OCI-LY3 (cell line): ENCODE results near the gene LYZL1.

Source experiments
- H2AFZ ChIP-seq: fragments of 200-600, 300-600 bp; shearing (Covaris generic); 2 replicates; pipeline ENCODE4 v1.6.0; 2014; ENCODE audit warnings: antibody characterized with exemption, low read depth, low read length
- H3K27ac ChIP-seq: fragments of 200-600, 300-600 bp; sonication (generic); 2 replicates; pipeline ENCODE4 v1.5.1; 2014; ENCODE audit warnings: mild to moderate bottlenecking, low read length, moderate library complexity, mixed read lengths
- H3K27me3 ChIP-seq: fragments of 200-600, 300-600 bp; sonication (generic); 2 replicates; pipeline ENCODE4 v1.6.1; 2014; ENCODE audit warnings: low read depth, low read length, mixed read lengths
- H3K36me3 ChIP-seq: fragments of 200-600, 300-600 bp; sonication (generic); replicated peaks from 2 replicates; pipeline ENCODE3; 2014; ENCODE audit warnings: low read depth, low read length, mixed read lengths
- H3K4me1 ChIP-seq: fragments of 300-600, 200-600 bp; sonication (generic); 2 replicates; pipeline ENCODE4 v1.6.1; 2014; ENCODE audit warnings: low read length, mixed read lengths
- H3K4me2 ChIP-seq: fragments of 200-600, 300-600 bp; sonication (generic); 2 replicates; pipeline ENCODE4 v1.6.1; 2014; ENCODE audit warnings: low read length, mixed read lengths
- H3K4me3 ChIP-seq: fragments of 300-600, 200-600 bp; sonication (generic); 2 replicates; pipeline ENCODE4 v1.5.1; 2014; ENCODE audit warnings: antibody characterized with exemption, mild to moderate bottlenecking, low read length, moderate library complexity
- H3K79me2 ChIP-seq: fragments of 300-600, 200-600 bp; shearing (Covaris generic); 2 replicates; pipeline ENCODE4 v1.6.1; 2014; ENCODE audit warnings: mild to moderate bottlenecking, low read length, mixed read lengths
- H3K9ac ChIP-seq: fragments of 300-600, 200-600 bp; shearing (Covaris generic); 2 replicates; pipeline ENCODE4 v1.6.0; 2014; ENCODE audit warnings: mild to moderate bottlenecking, low read length, moderate library complexity
- H3K9me3 ChIP-seq: fragments of 200-600, 300-600 bp; shearing (Covaris generic); 2 replicates; pipeline ENCODE4 v1.6.1; 2014; ENCODE audit warnings: low read length, mixed read lengths; ENCODE audit not compliant: insufficient read depth
- H4K20me1 ChIP-seq: fragments of 200-600, 300-600 bp; sonication (generic); 2 replicates; pipeline ENCODE4 v1.6.1; 2016; ENCODE audit warnings: low read length, mixed read lengths; ENCODE audit not compliant: insufficient read depth
- EZH2phosphoT487 ChIP-seq: fragments of 200-600 bp; shearing (Covaris generic); IDR thresholded peaks from 2 replicates; pipeline ENCODE4 v1.6.1; 2018; ENCODE audit warnings: antibody characterized with exemption, mixed run types, low read depth
- TF ChIP-seq, protein P1 (sequence below): fragments of 200-600, 300-600 bp; sonication (generic); IDR thresholded peaks from 2 replicates; pipeline ENCODE4 v1.5.1; 2014; ENCODE audit warnings: antibody characterized with exemption, low read length, low read depth

The LYZL1 gene

DNA sequence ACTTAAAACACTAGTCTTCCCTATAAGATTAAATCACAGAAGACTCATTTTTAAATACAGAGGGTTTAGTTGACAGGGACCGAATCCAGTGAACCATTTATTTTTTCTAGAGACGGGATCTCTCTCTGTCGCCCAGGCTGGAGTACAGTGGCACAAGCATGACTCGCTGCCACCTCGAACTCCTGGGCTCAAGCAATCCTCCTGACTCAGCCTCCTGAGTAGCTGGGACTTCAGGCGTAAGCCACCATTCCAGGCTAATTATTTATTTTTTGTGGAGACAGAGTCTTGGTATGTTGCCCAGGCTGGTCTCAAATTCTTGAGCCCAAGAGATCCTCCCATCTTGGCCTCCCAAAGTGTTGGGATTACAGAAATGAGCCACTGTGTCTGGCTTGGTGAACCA, 20.9 kb upstream of the LYZL1 start:
- H3K4me2 ChIP-seq = no peak overlapping the region
- H3K27me3 ChIP-seq = no peaks in the 10 kb centered on the region
- H3K4me3 ChIP-seq = no peak overlapping the region
- TF ChIP-seq, protein P1, sequence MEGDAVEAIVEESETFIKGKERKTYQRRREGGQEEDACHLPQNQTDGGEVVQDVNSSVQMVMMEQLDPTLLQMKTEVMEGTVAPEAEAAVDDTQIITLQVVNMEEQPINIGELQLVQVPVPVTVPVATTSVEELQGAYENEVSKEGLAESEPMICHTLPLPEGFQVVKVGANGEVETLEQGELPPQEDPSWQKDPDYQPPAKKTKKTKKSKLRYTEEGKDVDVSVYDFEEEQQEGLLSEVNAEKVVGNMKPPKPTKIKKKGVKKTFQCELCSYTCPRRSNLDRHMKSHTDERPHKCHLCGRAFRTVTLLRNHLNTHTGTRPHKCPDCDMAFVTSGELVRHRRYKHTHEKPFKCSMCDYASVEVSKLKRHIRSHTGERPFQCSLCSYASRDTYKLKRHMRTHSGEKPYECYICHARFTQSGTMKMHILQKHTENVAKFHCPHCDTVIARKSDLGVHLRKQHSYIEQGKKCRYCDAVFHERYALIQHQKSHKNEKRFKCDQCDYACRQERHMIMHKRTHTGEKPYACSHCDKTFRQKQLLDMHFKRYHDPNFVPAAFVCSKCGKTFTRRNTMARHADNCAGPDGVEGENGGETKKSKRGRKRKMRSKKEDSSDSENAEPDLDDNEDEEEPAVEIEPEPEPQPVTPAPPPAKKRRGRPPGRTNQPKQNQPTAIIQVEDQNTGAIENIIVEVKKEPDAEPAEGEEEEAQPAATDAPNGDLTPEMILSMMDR = no peak
- TF ChIP-seq EZH2phosphoT487 = no peak
- no peaks in the 10 kb centered on the region for H4K20me1 ChIP-seq
- H3K4me1 ChIP-seq = no peaks in the 10 kb centered on the region
- H3K36me3 ChIP-seq = no peaks in the 10 kb centered on the region
- H3K79me2 ChIP-seq = no peaks in the 10 kb centered on the region
- no peak overlapping the region for H2AFZ ChIP-seq
- H3K9me3 ChIP-seq = no peaks in the 10 kb centered on the region
- no peak overlapping the region for H3K27ac ChIP-seq
- H3K9ac ChIP-seq = no peak overlapping the region

DNA sequence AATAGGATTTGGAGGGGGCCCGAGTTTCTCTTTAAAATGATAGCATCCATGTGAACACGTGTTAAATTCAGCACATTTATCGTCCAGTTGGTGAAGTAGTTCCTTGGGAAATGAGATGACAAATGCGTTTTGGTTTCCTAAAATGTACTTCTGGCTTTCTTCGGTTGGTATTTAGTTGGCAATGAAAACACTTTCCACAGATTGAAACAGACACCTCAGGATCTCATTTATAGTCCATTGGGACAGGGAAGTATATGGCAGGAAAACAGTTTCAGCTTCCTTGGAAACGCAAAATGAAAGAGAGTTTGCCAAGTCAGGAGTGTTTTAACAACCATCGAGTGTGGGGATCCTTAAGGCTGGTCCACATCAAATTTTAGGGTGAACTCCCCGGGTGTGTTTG, 19.4 kb upstream of the LYZL1 start:
- H3K4me3 ChIP-seq = no peak overlapping the region
- H3K79me2 ChIP-seq = no peaks in the 10 kb centered on the region
- no peak overlapping the region for H3K4me2 ChIP-seq
- H4K20me1 ChIP-seq = no peaks in the 10 kb centered on the region
- no peaks in the 10 kb centered on the region for H3K4me1 ChIP-seq
- no peaks in the 10 kb centered on the region for H3K9me3 ChIP-seq
- no peak overlapping the region for H2AFZ ChIP-seq
- H3K9ac ChIP-seq = no peak overlapping the region
- H3K36me3 ChIP-seq = no peaks in the 10 kb centered on the region
- no peak overlapping the region for H3K27ac ChIP-seq
- H3K27me3 ChIP-seq = no peaks in the 10 kb centered on the region
- TF ChIP-seq, protein P1 = no peak
- no peak for TF ChIP-seq EZH2phosphoT487

DNA sequence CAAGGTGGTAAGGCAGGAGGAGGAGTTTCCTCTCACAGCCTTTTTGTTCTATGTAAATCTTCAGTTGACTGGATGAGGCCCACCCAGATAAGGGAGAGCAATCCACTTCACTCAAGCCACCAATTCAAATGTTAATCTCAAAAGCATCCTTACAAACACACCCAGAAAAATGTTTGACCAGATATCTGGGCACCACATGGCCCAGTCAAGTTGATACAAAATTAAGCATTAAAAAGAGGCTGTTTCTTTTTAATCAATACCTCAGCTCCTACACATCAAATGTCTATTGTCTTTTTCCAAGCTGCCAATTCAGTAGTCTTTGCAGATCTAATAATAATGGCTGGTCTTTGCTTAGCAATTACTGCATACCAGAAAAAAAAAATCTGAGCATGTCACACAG, 18.0 kb upstream of the LYZL1 start:
- no peak overlapping the region for H3K4me2 ChIP-seq
- H3K27me3 ChIP-seq = no peaks in the 10 kb centered on the region
- no peak overlapping the region for H3K27ac ChIP-seq
- H3K36me3 ChIP-seq = no peaks in the 10 kb centered on the region
- H3K79me2 ChIP-seq = no peaks in the 10 kb centered on the region
- no peak for TF ChIP-seq EZH2phosphoT487
- TF ChIP-seq, protein P1 = no peak
- no peak overlapping the region for H2AFZ ChIP-seq
- H3K4me3 ChIP-seq = no peak overlapping the region
- no peaks in the 10 kb centered on the region for H3K9me3 ChIP-seq
- H4K20me1 ChIP-seq = no peaks in the 10 kb centered on the region
- H3K9ac ChIP-seq = no peak overlapping the region
- H3K4me1 ChIP-seq = no peaks in the 10 kb centered on the region

DNA sequence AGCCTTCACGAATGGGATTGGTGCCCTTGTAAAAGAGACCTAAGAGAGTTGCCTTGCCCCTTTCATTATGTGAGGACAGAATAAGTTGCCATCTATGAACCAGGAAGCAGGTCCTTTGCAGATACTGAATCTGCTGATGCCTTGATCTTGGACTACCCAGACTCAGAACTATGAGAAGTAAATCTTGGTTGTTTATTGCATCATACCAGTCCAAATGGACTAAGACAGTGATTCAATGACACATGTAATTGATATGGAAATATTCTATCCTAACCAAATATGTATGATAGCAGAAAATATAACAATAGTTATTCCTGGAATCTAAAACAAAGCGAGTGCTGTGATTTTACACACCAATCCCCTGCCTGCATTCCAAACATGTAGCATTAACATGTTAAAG, 17.0 kb upstream of the LYZL1 start:
- Histone ChIP-seq H4K20me1 (no peaks in the 10 kb centered on the region), H3K27me3 (no peaks in the 10 kb centered on the region), H3K79me2 (no peaks in the 10 kb centered on the region), H3K9me3 (no peaks in the 10 kb centered on the region), H2AFZ (no peak overlapping the region), H3K4me3 (no peak overlapping the region), H3K36me3 (no peaks in the 10 kb centered on the region), H3K4me1 (no peaks in the 10 kb centered on the region), H3K9ac (no peak overlapping the region), H3K27ac (no peak overlapping the region), H3K4me2 (no peak overlapping the region)
- TF ChIP-seq, protein P1 = no peak
- TF ChIP-seq EZH2phosphoT487 = no peak
